Measurements from ENCODE around the gene MLANA.

DNA sequence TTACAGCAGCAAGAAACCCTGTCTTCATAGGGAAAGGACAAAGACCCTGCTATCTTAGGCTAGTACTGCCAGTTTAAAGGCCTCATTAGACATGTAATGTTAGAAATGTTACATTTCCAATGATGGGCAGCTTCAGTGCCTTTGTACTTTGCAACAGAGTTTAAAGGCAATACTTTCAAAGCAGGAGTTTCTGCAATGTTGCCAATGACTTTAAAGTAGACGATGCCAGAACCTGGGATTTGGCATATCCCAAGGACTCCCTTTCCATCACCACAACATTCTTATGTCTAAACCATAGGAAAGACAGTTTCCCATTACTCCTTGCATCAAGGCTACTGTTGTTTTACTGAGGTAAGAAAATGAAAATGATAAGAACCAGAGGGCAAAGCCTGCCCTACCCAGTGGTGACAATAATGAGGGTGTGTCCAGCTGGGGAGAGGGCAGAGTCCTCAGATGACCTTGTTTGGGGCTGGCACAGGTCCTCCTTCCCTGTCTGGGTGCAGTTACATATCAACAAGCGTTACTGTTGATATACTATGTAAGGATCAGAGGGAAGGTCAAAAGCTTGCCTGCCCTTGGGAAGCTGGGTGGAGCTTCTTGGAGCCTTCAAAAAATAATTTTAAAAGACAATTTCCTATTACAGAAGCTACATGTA is 27.5 kb upstream of the MLANA start:
- TF ChIP-seq POLR2A (IDR thresholded peaks at IDR 0.05; ENCODE audit: low read depth, low read length) (no peak), TAF1 (IDR thresholded peaks at IDR 0.05; ENCODE audit: low read depth, low read length) (no peak)

Data from GM12891 (cell line).